GM18517 (cell line): ENCODE data around the gene SLC1A2.

Experiments
- ATAC-seq: cut with Tn5 transposase; IDR thresholded peaks from one replicate; pipeline ENCODE4 v1.9.1; 2021; ENCODE audit warnings: mild to moderate bottlenecking, moderate library complexity; ENCODE audit not compliant: unreplicated experiment

SLC1A2 gene

GRCh38 chr11:35276396-35277145, 142.8 kb downstream of the SLC1A2 start:
- no peak for ATAC-seq

GRCh38 chr11:35275786-35276170, 143.6 kb downstream of the SLC1A2 start:
- ATAC-seq: no peak

- ATAC-seq: no peak
These were observed 144.2 kb downstream of the SLC1A2 start for GRCh38 chr11:35274909-35275785.

GRCh38 chr11:35272391-35272902, 146.9 kb downstream of the SLC1A2 start:
- ATAC-seq: peak; percentile 87

GRCh38 chr11:35271031-35271430, 148.3 kb downstream of the SLC1A2 start:
- ATAC-seq: no peak

GRCh38 chr11:35270342-35270741, 149.0 kb downstream of the SLC1A2 start:
- no peak for ATAC-seq

- ATAC-seq: no peak
These were observed 151.9 kb downstream of the SLC1A2 start for GRCh38 chr11:35267504-35267903.

GRCh38 chr11:35265755-35266454, 153.5 kb downstream of the SLC1A2 start:
- ATAC-seq: no peak

- no peak for ATAC-seq
These were observed 156.6 kb downstream of the SLC1A2 start for GRCh38 chr11:35262735-35263134.

- ATAC-seq: no peak
These were observed 157.3 kb downstream of the SLC1A2 start for GRCh38 chr11:35262056-35262455.

- ATAC-seq: no peak
These were observed 158.2 kb downstream of the SLC1A2 start for GRCh38 chr11:35261197-35261596.

- ATAC-seq: no peak
These were observed 158.9 kb downstream of the SLC1A2 start for GRCh38 chr11:35260342-35260985.

- no peak for ATAC-seq
These were observed 159.8 kb downstream of the SLC1A2 start for GRCh38 chr11:35259529-35259928.

- ATAC-seq: peak; percentile 100
These were observed 162.1 kb downstream of the SLC1A2 start for GRCh38 chr11:35257281-35257680.

- no peak for ATAC-seq
These were observed 163.1 kb downstream of the SLC1A2 start for GRCh38 chr11:35256296-35256695.

GRCh38 chr11:35255514-35255913, 163.8 kb downstream of the SLC1A2 start:
- ATAC-seq: no peak

GRCh38 chr11:35253237-35253636, 166.1 kb downstream of the SLC1A2 start:
- no peak for ATAC-seq

GRCh38 chr11:35250621-35251020, 168.7 kb downstream of the SLC1A2 start:
- no peak for ATAC-seq

- ATAC-seq: no peak
These were observed 169.2 kb downstream of the SLC1A2 start for GRCh38 chr11:35250192-35250591.

- no peak for ATAC-seq
These were observed 170.6 kb downstream of the SLC1A2 start for GRCh38 chr11:35248558-35249323.
